HL-60 (cell line): ENCODE data around the gene CFAP92.

ENCODE experiments used
- DNase-seq, 2 experiments: peaks; one replicate each; pipeline ENCODE4 v3.0.0-alpha.2; 2010 to 2020; ENCODE audit warnings: low read depth in 1 of 2, low spot score in 1 of 2
- H3K27ac ChIP-seq: fragments of 250-450 bp; sonication (Bioruptor Pico); replicated peaks from 2 replicates; pipeline ENCODE4 v1.5.1; 2020; ENCODE audit warnings: mild to moderate bottlenecking, moderate library complexity
- H3K27me3 ChIP-seq: fragments of 250-450 bp; sonication (Bioruptor Pico); 2 replicates; pipeline ENCODE4 v1.5.1; 2021; ENCODE audit warnings: mild to moderate bottlenecking, moderate library complexity; ENCODE audit not compliant: insufficient read depth, poor library complexity, severe bottlenecking
- H3K4me3 ChIP-seq: replicated peaks from 2 replicates; pipeline ENCODE4 v1.5.1; 2011; ENCODE audit warnings: mild to moderate bottlenecking, control low read depth, low read length; ENCODE audit not compliant: insufficient read depth
- CTCF ChIP-seq: IDR thresholded peaks from one replicate; pipeline ENCODE4 v1.5.1; 2011; ENCODE audit warnings: low read length, control low read depth, inconsistent platforms; ENCODE audit not compliant: insufficient read depth
- GABPA ChIP-seq: IDR thresholded peaks from 2 replicates; pipeline ENCODE4 v1.6.1; 2012; ENCODE audit warnings: low read depth
- POLR2AphosphoS5 ChIP-seq: IDR thresholded peaks from 2 replicates; pipeline ENCODE4 v1.6.1; 2012; ENCODE audit warnings: low read depth
- REST ChIP-seq: IDR thresholded peaks from 2 replicates; pipeline ENCODE4 v1.6.1; 2012; ENCODE audit warnings: low read depth; ENCODE audit not compliant: insufficient replicate concordance
- SPI1 ChIP-seq: IDR thresholded peaks from 2 replicates; pipeline ENCODE4 v1.6.1; 2012; ENCODE audit warnings: low read depth, mild to moderate bottlenecking, borderline replicate concordance

Gene CFAP92

DNA sequence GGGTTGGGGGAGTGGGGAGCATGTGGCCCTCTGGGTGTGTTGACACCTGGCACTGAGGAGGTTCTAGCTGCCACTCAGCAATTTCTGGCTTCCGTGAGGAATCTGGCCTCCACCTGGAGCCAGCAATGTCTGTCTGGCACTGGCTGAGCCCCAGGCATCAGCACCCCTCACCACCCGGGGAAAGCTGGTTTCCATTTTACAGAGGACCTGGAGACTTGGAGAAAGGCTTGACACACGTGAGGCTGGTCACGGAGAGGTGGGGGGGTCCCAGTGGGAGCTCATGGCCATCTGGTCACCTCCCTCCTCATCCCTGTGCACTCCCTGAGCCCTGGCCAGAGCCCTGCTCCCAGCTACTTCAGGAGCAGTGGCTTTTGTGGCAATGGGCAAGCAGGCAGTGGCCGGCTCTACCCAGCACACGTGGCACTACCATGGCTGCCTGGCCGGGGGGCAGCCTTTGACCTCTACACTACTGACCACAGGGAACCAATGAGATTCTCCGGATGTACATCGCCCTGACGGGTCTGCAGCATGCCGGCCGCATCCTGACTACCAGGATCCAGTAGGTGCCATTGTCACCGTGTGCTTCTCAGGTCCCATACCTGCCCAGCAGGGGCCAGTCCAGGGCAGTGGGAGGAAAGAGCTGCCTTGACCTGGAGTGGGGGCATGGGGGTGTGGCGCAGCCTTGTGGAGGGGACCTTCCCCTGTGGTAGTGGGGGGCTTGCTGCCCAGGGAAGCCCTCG lies 86.0 kb downstream of the CFAP92 start:
- H3K27me3 ChIP-seq: no peaks in the 10 kb centered on the region
- TF ChIP-seq CTCF (no peak), REST (no peak), POLR2AphosphoS5 (0 out of 2 replicates have a peak, but pooled peaks have one; percentile 12), SPI1 (no peak), GABPA (no peak)
- no peak overlapping the region for H3K27ac ChIP-seq
- no peak overlapping the region for H3K4me3 ChIP-seq
- no peak for DNase-seq

DNA sequence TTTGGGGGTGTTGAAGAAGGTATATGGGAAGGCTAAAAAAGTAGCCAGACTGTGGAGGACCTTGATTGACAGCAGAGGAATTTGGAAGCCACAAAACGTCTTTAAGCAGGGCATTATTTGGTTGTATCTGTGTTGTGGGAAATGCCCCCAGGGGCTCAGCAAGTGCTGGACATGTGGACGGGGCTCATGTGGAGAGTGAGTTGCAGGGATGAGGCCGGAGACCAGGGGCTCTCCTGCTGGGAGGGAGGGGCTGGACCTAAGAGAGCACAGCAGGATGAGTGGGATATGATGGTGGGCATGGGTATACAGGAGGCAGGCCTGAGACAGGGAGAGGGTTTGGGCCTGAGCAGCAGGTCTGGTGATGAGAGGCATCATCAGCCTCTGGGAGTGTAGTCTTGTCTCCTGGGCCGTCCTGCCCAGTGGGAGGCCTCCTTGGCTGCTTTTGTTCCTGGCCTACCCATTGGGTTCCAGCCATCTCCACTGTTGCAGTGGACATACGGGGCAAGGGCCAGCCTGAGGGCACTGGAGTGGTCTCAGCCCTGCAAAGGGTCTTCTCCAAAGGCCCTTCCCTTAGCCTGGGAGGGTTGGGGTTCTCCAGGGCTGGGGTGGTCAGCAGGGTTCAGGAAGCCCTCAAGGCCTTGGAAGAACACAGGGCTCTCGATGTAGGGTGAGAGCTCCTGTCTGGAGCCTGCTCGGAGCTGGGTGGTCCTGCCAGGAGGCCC lies 86.9 kb downstream of the CFAP92 start:
- no peak for DNase-seq
- TF ChIP-seq SPI1 (no peak), POLR2AphosphoS5 (no peak), REST (no peak), CTCF (no peak), GABPA (no peak)
- H3K27me3 ChIP-seq: no peaks in the 10 kb centered on the region
- H3K27ac ChIP-seq: no peak overlapping the region
- H3K4me3 ChIP-seq: no peak overlapping the region

- TF ChIP-seq SPI1 (no peak), REST (no peak), CTCF (no peak), GABPA (no peak), POLR2AphosphoS5 (no peak)
Observed at GRCh38 chr3:128906031-128906803, 87.7 kb downstream of the CFAP92 start.

More at GRCh38 chr3:128906031-128906803, 87.7 kb downstream of the CFAP92 start:
- no peak for DNase-seq
- Histone ChIP-seq H3K27ac (no peak overlapping the region), H3K4me3 (no peak overlapping the region), H3K27me3 (no peaks in the 10 kb centered on the region)
